NOMO-1 (cell line): Measurements from ENCODE around the gene SLC18A2.
"Not testable (repeated sequence)": the region's sequence is repeated elsewhere in the genome, so short reads cannot be mapped to it uniquely, and the experiment has no call there.

ENCODE experiments used
- DNase-seq, 2 experiments: peaks; one replicate each; lab custom pipeline; 2025; ENCODE audit not compliant: unreplicated experiment in 2 of 2; lab: John Stamatoyannopoulos, UW

Gene SLC18A2

DNA sequence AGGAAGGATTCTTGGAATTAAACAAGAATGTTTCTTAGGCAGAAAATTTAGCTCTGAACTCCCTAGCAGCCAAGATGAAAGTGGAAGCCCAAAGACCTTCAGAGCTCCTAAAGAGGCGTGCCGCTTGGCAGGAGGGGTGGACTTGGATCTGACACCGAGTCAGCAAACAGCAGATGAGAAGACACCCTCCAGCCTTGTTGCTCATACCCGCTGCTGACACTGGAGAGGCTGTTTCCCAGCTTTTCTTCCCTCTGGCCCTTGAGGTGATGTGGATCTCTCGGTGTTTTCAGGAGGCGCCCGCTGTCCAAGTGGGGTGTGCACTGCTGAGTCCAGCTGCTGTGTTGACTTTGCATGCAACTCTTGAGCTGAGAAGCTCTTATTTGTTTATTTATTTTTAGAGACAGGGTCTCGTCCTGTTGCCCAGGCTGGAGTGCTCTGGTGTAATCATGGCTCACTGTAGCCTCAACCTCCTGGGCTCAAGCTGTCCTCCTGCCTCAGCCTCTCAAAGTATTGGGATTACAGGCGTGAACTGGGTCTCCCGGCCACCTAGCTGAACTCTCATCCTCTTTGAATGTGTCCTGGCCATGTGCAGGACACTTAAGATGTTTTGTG lies 21.5 kb downstream of the SLC18A2 start:
- no peak for DNase-seq

DNA sequence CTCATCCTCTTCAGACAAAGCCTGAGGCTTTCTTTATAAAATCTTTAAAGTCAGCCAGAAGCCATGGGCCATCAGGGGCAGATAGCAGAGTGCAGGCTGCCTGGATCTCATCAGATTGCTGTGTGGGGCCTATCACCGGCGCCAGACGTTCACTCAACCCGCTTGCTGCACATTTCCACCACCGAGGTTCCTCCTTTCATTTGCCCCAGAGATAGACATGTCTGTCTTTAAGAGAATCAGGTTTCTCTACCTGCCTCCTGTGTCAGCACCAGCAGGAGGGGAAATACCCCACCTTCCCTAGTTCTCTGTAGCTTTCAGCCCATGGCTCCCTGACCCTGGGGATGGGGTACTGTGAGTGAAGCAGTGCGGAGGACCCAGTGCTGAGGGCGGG lies 22.0 kb downstream of the SLC18A2 start:
- no peak for DNase-seq

DNA sequence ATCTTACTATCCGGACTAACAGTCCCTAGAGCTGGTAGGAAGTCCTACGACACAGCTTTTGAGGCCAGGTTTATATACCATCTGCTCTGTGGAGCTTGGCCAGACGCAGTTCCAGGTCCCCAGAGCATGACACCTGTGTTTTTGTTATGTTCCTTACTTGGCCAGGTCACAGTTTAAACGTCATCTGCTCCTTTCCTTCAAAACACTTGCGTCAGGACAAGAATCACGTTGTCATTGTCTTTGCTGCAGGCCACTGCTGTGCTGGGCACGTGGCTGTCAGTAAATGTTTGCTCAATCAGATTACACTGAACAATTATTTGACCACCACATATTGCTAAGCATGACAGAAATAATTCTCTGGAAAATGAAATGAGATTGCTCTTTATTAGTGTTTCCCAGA lies 23.9 kb downstream of the SLC18A2 start:
- no peak for DNase-seq

- DNase-seq: no peak
Observed at GRCh38 chr10:117266400-117266799, 25.5 kb downstream of the SLC18A2 start.

DNA sequence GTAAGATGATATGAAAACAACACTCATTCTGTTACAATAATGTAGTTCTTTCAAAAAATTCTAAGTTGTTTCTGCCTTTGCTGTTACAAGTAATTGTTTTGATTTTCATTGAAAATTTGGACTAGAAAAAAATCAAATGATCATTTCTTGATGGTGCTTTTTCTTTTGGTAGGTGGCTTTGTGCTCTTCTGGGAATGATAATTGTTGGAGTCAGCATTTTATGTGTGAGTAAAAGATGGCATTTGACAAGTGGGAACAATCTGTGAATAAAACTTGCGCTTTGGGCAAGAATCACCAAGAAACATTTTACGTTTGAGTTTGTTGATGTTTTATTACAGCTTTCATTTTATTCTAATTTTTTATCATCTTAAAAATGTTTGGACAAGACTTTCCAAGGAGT lies 25.9 kb downstream of the SLC18A2 start:
- DNase-seq: no peak

GRCh38 chr10:117268258-117268657 lies 27.3 kb downstream of the SLC18A2 start:
- no peak for DNase-seq

DNA sequence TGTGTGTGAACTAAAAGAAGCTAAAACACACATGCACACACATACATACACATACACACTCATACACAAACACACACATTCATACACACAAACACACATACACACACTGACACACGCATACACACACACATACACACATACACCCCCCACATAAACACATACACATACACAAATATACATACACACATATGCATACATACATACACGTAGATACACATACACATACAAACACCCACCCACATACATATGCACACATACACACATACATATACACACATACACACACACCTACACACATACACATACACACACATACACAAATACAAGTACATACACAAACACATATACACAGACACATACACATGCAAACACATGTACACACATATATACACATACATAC lies 28.0 kb downstream of the SLC18A2 start:
- no peak for DNase-seq

- DNase-seq: no peak
Observed at GRCh38 chr10:117271427-117271826, 30.5 kb downstream of the SLC18A2 start.

DNA sequence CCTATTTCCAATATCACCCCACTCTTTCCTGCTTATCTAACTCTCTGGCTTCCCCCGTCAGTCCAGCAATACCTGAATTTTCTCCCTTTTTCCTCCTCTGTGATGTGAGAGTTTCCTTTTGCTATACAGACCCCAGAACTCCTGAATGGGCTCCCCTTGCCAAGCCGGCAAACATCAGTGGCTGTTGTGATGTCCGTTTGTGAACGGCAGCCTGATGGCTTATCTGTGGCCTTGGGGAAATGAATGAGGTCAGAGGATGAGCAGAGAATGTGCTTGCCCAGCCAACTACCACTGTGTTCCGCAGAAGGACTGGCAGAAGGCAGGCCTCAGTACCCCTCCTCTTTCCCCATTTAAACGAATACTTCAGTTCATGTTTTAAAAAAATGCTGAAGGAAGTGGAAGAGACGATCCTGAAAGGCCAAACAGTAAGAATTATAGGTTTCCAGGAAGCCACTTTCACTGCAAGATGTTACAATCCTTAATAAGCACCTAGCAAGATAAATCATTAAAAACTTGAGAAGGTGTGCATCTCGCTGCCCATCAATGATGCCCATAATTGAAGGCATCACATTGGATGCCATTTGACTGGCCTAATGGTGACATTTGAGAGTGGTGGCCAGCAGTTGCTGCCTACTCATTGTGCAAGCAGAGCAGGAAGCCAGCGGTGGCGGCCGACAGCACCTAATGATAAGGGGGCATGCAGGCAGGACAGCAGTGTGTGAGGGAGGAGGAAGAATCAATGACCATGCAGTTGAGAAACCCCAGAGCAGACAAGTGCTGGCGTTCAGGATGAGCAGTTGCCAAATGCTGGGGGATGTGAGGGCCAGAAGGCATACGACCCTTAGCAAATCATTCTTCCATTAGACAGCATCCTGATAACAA lies 31.5 kb downstream of the SLC18A2 start:
- DNase-seq: no peak

- DNase-seq: no peak
Observed at GRCh38 chr10:117273980-117274379, 33.1 kb downstream of the SLC18A2 start.

DNA sequence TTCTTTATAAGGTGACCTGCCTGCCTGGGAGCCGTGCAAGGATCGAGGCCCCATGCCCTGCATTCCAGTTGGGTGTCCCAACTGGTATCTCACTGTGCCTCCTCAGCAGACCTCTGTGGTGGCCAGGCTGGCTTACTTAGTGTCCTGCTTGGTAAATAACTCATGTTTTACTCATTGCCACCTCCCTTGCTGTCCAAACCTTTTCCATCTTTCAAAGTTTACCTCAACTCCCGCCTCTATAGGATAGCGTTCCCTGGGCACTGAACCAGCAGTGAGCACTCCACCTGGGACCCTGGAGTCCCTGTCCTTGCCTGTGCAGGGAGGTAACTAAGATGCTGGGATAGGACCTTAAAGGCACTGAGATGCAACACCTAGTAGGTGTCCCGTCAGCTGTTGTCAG lies 33.6 kb downstream of the SLC18A2 start:
- DNase-seq: no peak

DNA sequence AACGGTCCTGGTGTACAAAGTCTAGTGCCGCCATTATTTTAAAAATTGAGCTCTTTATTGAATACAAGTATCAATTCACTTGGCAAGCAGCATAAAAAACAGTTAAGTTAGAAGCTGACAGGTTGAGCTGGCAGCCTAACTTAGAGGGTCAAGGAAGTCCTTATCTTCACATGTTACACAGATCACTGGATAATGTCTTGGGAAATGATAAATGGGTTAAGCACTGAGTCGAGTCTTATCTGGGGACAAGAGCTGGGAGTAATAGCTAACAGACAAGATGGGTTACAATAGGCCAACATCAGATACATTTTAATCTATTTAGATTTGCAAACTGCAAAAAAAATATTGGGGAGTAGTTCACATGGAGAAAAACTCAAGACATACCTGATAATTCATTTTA lies 34.2 kb downstream of the SLC18A2 start:
- DNase-seq: no peak

DNA sequence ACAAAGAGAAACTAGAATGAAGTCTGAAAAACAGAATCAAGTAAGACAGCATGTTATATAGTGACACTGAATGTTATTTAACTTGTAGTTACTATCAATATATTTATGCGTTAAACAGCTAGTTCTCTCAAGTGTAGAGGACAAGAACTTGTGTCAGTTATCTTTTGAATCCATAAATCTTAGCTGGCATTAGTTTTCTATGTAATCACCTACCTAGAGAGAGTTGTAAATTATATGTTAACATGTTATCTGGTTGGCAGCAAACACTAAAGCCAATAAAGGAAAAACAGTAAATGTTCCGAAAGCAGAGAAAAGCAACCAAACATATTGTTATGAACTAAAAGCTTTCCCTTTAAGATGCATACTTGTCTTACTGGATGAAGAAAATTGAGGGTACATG lies 36.8 kb downstream of the SLC18A2 start:
- DNase-seq: no peak

- DNase-seq: no peak
Observed at GRCh38 chr10:117284716-117285494, 44.0 kb downstream of the SLC18A2 start.

GRCh38 chr10:117290872-117291271 lies 50.0 kb downstream of the SLC18A2 start:
- not testable (repeated sequence) for DNase-seq

GRCh38 chr10:117294039-117294645 lies 53.2 kb downstream of the SLC18A2 start:
- no peak for DNase-seq

DNA sequence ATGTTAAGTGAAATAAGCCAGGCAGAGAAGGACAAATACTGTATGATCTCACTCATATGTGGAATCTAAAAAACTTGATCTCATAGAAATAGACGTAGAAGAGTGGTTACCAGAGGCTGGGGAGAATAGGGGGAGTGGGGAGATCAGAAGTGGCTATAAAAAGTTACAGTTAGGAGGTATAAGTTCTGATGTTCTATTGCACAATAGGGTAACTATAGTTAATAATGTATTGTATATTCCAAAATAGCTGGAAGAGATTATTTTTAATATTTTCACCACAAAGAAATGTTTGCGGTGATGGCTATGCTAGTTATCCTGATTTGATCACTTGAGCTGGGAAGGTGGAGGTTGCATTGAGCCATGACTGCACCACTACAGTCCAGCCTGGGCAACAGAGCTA lies 53.8 kb downstream of the SLC18A2 start:
- no peak for DNase-seq

DNA sequence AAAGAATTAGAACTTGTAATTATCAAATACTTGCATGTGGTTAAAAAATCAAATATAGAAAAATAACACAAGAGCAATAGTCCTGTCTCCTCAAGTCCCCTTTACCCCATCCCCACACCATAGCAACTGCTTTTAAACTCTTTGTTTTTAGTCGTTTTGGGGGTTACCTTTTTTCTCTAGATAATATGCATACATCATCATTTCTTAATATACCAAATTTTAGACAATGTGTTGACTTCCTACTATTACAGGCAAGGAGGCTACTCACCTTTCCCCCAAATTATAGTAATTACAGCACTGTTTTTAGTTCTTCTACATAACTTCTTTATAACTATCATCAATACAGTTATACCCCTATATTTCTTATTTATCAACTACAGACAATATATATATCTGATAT lies 57.3 kb downstream of the SLC18A2 start:
- DNase-seq: no peak

DNA sequence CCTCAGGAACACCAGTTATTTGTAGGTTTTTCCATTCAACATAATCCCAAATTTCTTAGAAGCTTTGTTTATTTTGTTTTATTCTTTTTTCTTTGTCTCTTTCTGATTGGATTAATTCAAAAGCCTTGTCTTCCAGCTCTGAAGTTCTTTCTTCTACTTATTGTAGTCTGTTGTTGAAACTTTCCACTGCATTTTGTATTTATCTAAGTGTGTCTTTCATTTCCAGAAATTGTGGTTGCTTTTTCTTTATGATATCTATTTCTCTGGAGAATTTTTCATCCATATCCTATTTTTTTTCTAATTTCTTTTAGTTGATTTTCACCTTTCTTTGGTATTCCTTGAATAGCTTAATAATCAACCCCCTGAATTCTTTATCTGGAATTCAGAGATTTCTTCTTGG lies 58.5 kb downstream of the SLC18A2 start:
- DNase-seq: no peak

GRCh38 chr10:117300671-117301070 lies 59.8 kb downstream of the SLC18A2 start:
- no peak for DNase-seq

- not testable (repeated sequence) for DNase-seq
Observed at GRCh38 chr10:117303451-117303850, 62.5 kb downstream of the SLC18A2 start.
